Adrenal gland (tissue), 5 donors: ENCODE measurements around the gene POPDC2.

Source experiments
- POLR2A ChIP-seq, 2 donors: fragments of 450-650 bp; IDR thresholded peaks; one replicate each; pipeline ENCODE4 v1.6.1; 2017; ENCODE audit warnings: antibody characterized with exemption in 2 of 2, mild to moderate bottlenecking in 2 of 2, moderate library complexity in 1 of 2
- TF ChIP-seq, protein P1 (sequence below), 6 experiments: fragments of 450-650 bp in 4 of 6; fragments of 200-600 bp in 2 of 6; sonication (generic) in 1 of 6; IDR thresholded peaks; 1 replicate in 5 of 6; 2 replicates in 1 of 6; pipeline versions ENCODE4 v1.5.1 to v1.8.0; 2016 to 2021; ENCODE audit warnings: antibody characterized with exemption in 6 of 6, mild to moderate bottlenecking in 2 of 6, moderate library complexity in 1 of 6
- donor health status: DM: no; HTN: no; CAD: no.

GRCh38 chr3:119657887-119658702 is 2.3 kb downstream of the POPDC2 start:
- TF ChIP-seq, protein P1, sequence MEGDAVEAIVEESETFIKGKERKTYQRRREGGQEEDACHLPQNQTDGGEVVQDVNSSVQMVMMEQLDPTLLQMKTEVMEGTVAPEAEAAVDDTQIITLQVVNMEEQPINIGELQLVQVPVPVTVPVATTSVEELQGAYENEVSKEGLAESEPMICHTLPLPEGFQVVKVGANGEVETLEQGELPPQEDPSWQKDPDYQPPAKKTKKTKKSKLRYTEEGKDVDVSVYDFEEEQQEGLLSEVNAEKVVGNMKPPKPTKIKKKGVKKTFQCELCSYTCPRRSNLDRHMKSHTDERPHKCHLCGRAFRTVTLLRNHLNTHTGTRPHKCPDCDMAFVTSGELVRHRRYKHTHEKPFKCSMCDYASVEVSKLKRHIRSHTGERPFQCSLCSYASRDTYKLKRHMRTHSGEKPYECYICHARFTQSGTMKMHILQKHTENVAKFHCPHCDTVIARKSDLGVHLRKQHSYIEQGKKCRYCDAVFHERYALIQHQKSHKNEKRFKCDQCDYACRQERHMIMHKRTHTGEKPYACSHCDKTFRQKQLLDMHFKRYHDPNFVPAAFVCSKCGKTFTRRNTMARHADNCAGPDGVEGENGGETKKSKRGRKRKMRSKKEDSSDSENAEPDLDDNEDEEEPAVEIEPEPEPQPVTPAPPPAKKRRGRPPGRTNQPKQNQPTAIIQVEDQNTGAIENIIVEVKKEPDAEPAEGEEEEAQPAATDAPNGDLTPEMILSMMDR (IDR thresholded peaks at IDR 0.05), result no peak
- no peak for TF ChIP-seq POLR2A (IDR thresholded peaks at IDR 0.05)
